ENCODE results near the gene PRSS3. TPM values are rescaled to one million over a fixed set of nuclear protein-coding genes. Genes with fewer than 3 reads are reported as not detected.
A peak's percentile ranks its signal among the peaks of the same experiment; 100 is the strongest.
"Not testable (repeated sequence)": the region's sequence is repeated elsewhere in the genome, so short reads cannot be mapped to it uniquely, and the experiment has no call there.

The PRSS3 gene
- total RNA-seq, 1 donor from 2014 or later = not detected

GRCh38 chr9:33796679-33797078 is 1.3 kb downstream of the PRSS3 start:
- intact Hi-C loops (cut with micrococcal nuclease); DNase-seq; H3K36me3 Mint-ChIP-seq (ENCODE audit: low read depth); H3K4me1 Mint-ChIP-seq; H3K4me3 Mint-ChIP-seq; H3K9me3 Mint-ChIP-seq; H3K27ac Mint-ChIP-seq: not testable (repeated sequence)
- H3K27me3 Mint-ChIP-seq = peaks cover 32% of the 10 kb centered on the region

GRCh38 chr9:33797837-33798236 is 2.5 kb downstream of the PRSS3 start:
- Mint-ChIP-seq H3K4me1 (no peaks in the 10 kb centered on the region), H3K4me3 (no peak overlapping the region), H3K36me3 (ENCODE audit: low read depth) (no peaks in the 10 kb centered on the region), H3K27me3 (peaks cover 24% of the 10 kb centered on the region), H3K9me3 (no peaks in the 10 kb centered on the region), H3K27ac (no peak overlapping the region)
- intact Hi-C loops (cut with micrococcal nuclease) = no loop called here
- no peak for DNase-seq

- Mint-ChIP-seq H3K36me3 (ENCODE audit: low read depth) (no peaks in the 10 kb centered on the region), H3K4me3 (no peak overlapping the region), H3K27me3 (peaks cover 26% of the 10 kb centered on the region), H3K9me3 (no peaks in the 10 kb centered on the region), H3K27ac (no peak overlapping the region), H3K4me1 (no peaks in the 10 kb centered on the region)
- intact Hi-C loops (cut with micrococcal nuclease) = no loop called here
- DNase-seq = no peak
Observed at GRCh38 chr9:33798545-33798944, 3.2 kb downstream of the PRSS3 start.

GRCh38 chr9:33799928-33800704 is 4.8 kb downstream of the PRSS3 start:
- Mint-ChIP-seq H3K9me3 (no peaks in the 10 kb centered on the region), H3K27me3 (peaks cover 29% of the 10 kb centered on the region), H3K27ac (no peak overlapping the region), H3K4me1 (no peaks in the 10 kb centered on the region), H3K4me3 (no peak overlapping the region), H3K36me3 (ENCODE audit: low read depth) (no peaks in the 10 kb centered on the region)
- intact Hi-C loops (cut with micrococcal nuclease) = no loop called here
- no peak for DNase-seq

- H3K27me3 Mint-ChIP-seq = peaks cover 26% of the 10 kb centered on the region
- H3K27ac Mint-ChIP-seq = no peak overlapping the region
- no peak overlapping the region for H3K4me3 Mint-ChIP-seq
- no peak for DNase-seq
- intact Hi-C loops (cut with micrococcal nuclease) = no loop called here
- no peaks in the 10 kb centered on the region for H3K4me1 Mint-ChIP-seq
- no peaks in the 10 kb centered on the region for H3K9me3 Mint-ChIP-seq
- H3K36me3 Mint-ChIP-seq (ENCODE audit: low read depth) = no peaks in the 10 kb centered on the region
Observed at GRCh38 chr9:33800886-33801285, 5.5 kb downstream of the PRSS3 start.

GRCh38 chr9:33801943-33802500 is 6.7 kb downstream of the PRSS3 start:
- intact Hi-C loops (cut with micrococcal nuclease); DNase-seq; H3K36me3 Mint-ChIP-seq (ENCODE audit: low read depth); H3K4me1 Mint-ChIP-seq; H3K27ac Mint-ChIP-seq; H3K9me3 Mint-ChIP-seq; H3K4me3 Mint-ChIP-seq: not testable (repeated sequence)
- H3K27me3 Mint-ChIP-seq = peaks cover 24% of the 10 kb centered on the region

GRCh38 chr9:33804196-33804595 is 8.8 kb downstream of the PRSS3 start:
- H3K27ac Mint-ChIP-seq; DNase-seq; H3K4me1 Mint-ChIP-seq; H3K4me3 Mint-ChIP-seq; H3K9me3 Mint-ChIP-seq; H3K36me3 Mint-ChIP-seq (ENCODE audit: low read depth); intact Hi-C loops (cut with micrococcal nuclease): not testable (repeated sequence)
- H3K27me3 Mint-ChIP-seq = peaks cover 19% of the 10 kb centered on the region

GRCh38 chr9:33807156-33807555 is 11.8 kb downstream of the PRSS3 start:
- H3K4me3 Mint-ChIP-seq; H3K9me3 Mint-ChIP-seq; DNase-seq; H3K4me1 Mint-ChIP-seq; intact Hi-C loops (cut with micrococcal nuclease); H3K27ac Mint-ChIP-seq; H3K36me3 Mint-ChIP-seq (ENCODE audit: low read depth): not testable (repeated sequence)
- peaks cover 21% of the 10 kb centered on the region for H3K27me3 Mint-ChIP-seq

- intact Hi-C loops (cut with micrococcal nuclease); H3K36me3 Mint-ChIP-seq (ENCODE audit: low read depth); H3K27ac Mint-ChIP-seq; H3K4me1 Mint-ChIP-seq; DNase-seq; H3K9me3 Mint-ChIP-seq; H3K4me3 Mint-ChIP-seq: not testable (repeated sequence)
- peaks cover 16% of the 10 kb centered on the region for H3K27me3 Mint-ChIP-seq
Observed at GRCh38 chr9:33808979-33809322, 13.6 kb downstream of the PRSS3 start.

- no peak for DNase-seq
- Mint-ChIP-seq H3K9me3 (no peaks in the 10 kb centered on the region), H3K4me3 (no peak overlapping the region), H3K27me3 (peaks cover 11% of the 10 kb centered on the region), H3K4me1 (peaks cover 10% of the 10 kb centered on the region), H3K27ac (no peak overlapping the region), H3K36me3 (ENCODE audit: low read depth) (no peaks in the 10 kb centered on the region)
- intact Hi-C loops (cut with micrococcal nuclease) = no loop called here
Observed at GRCh38 chr9:33809506-33809905, 14.1 kb downstream of the PRSS3 start.

- Mint-ChIP-seq H3K9me3 (no peaks in the 10 kb centered on the region), H3K36me3 (ENCODE audit: low read depth) (peaks cover 9% of the 10 kb centered on the region), H3K4me1 (peaks cover 32% of the 10 kb centered on the region), H3K27me3 (peaks cover 9% of the 10 kb centered on the region), H3K4me3 (no peak overlapping the region), H3K27ac (peak overlapping the region; percentile 81)
- intact Hi-C loops (cut with micrococcal nuclease) = loop anchor here (1.0 to 10.0 kb wide), 4 partner anchors 38 to 519 kb away; partner anchors contain the start of gene NFX1
- peak; percentile 72 for DNase-seq
Observed at GRCh38 chr9:33813712-33814641, 18.6 kb downstream of the PRSS3 start.

GRCh38 chr9:33815781-33816180 is 20.4 kb downstream of the PRSS3 start:
- H3K27ac Mint-ChIP-seq = peak overlapping the region; percentile 95
- H3K27me3 Mint-ChIP-seq = peaks cover 6% of the 10 kb centered on the region
- intact Hi-C loops (cut with micrococcal nuclease) = loop anchor here (1.0 to 10.0 kb wide), 10 partner anchors 21 to 1297 kb away; partner anchors contain the start of genes DCAF12, KIF24, MYORG and NFX1
- peaks cover 11% of the 10 kb centered on the region for H3K36me3 Mint-ChIP-seq (ENCODE audit: low read depth)
- peaks cover 44% of the 10 kb centered on the region for H3K4me1 Mint-ChIP-seq
- no peaks in the 10 kb centered on the region for H3K9me3 Mint-ChIP-seq
- no peak for DNase-seq
- H3K4me3 Mint-ChIP-seq = peak overlapping the region; percentile 94

GRCh38 chr9:33816327-33817252 is 21.2 kb downstream of the PRSS3 start, which contains the start of gene UBE2R2:
Gene UBE2R2, plus strand, starts transcription at chr9:33817160. Its CDS starts 598 bp downstream, at chr9:33817758.
- Mint-ChIP-seq H3K4me3 (peak within 1 kb of the TSS; percentile 94), H3K27me3 (peaks cover 3% of the 10 kb centered on the region), H3K27ac (peak within 1 kb of the TSS; percentile 95), H3K36me3 (ENCODE audit: low read depth) (peaks cover 15% of the 10 kb centered on the region), H3K4me1 (peaks cover 48% of the 10 kb centered on the region), H3K9me3 (no peaks in the 10 kb centered on the region)
- peak; percentile 97 for DNase-seq
- intact Hi-C loops (cut with micrococcal nuclease) = loop anchor here (1.0 to 10.0 kb wide), 10 partner anchors 20 to 1296 kb away; partner anchors contain the start of genes DCAF12, KIF24, MYORG and NFX1

All from activated CD4-positive, alpha-beta T cell treated with anti-CD3 and anti-CD28 coated beads, Interleukin-2, amount 10 ng/mL, durations not matched to agents 24 days and 14 days (primary cell).